Stimulated activated CD4-positive, alpha-beta T cell treated with anti-CD3 and anti-CD28 coated beads, Interleukin-12 subunit alpha, Interleukin-12 subunit beta, amount 100 ng/mL, for 48 hours (primary cell): ENCODE measurements around the gene RETREG3.
"Not testable (repeated sequence)": the region's sequence is repeated elsewhere in the genome, so short reads cannot be mapped to it uniquely, and the experiment has no call there.

Experiments used
- DNase-seq, 3 donors: peaks; one replicate each; pipeline ENCODE4 v3.0.0-alpha.2; 2020; ENCODE audit warnings: low read depth in 2 of 3, low spot score in 1 of 3

The RETREG3 gene

GRCh38 chr17:42609182-42609813 is at the start of gene RETREG3, which contains the start of gene TUBG1:
Gene RETREG3, minus strand, starts transcription at chr17:42609374. Its CDS starts 50 bp downstream, at chr17:42609324.
Gene TUBG1, plus strand, starts transcription at chr17:42609683. Its CDS starts 55 bp downstream, at chr17:42609738.
- peak; percentile 95 to 99 (median 98) for DNase-seq

- DNase-seq: no peak
These were observed 48.8 kb upstream of the RETREG3 start for GRCh38 chr17:42657824-42658588.

- no peak for DNase-seq
These were observed 46.4 kb upstream of the RETREG3 start for GRCh38 chr17:42655528-42655927.

- DNase-seq: no peak
These were observed 44.3 kb upstream of the RETREG3 start for GRCh38 chr17:42653179-42654124.

GRCh38 chr17:42651392-42651791 is 42.2 kb upstream of the RETREG3 start:
- no peak for DNase-seq

- DNase-seq: no peak
These were observed 38.6 kb upstream of the RETREG3 start for GRCh38 chr17:42647778-42648177.

- DNase-seq: no peak
These were observed 33.2 kb upstream of the RETREG3 start for GRCh38 chr17:42642336-42642735.

GRCh38 chr17:42640121-42640520 is 30.9 kb upstream of the RETREG3 start:
- no peak for DNase-seq

- DNase-seq: no peak
These were observed 30.4 kb upstream of the RETREG3 start for GRCh38 chr17:42639525-42640113.

- DNase-seq: no peak
These were observed 23.8 kb upstream of the RETREG3 start for GRCh38 chr17:42632949-42633444.

GRCh38 chr17:42629411-42630009 is 20.3 kb upstream of the RETREG3 start:
- DNase-seq: no peak

GRCh38 chr17:42627032-42627764 is 18.0 kb upstream of the RETREG3 start:
- DNase-seq: not testable (repeated sequence)

- DNase-seq: no peak
These were observed 14.8 kb upstream of the RETREG3 start for GRCh38 chr17:42623732-42624596.

- DNase-seq: no peak
These were observed 14.1 kb upstream of the RETREG3 start for GRCh38 chr17:42623271-42623670.

- DNase-seq: not testable (repeated sequence)
These were observed 12.8 kb upstream of the RETREG3 start for GRCh38 chr17:42621987-42622386.

- DNase-seq: no peak
These were observed 9.4 kb upstream of the RETREG3 start for GRCh38 chr17:42618442-42619150.

GRCh38 chr17:42617956-42618431 is 8.8 kb upstream of the RETREG3 start:
- DNase-seq: no peak

- no peak for DNase-seq
These were observed 4.6 kb upstream of the RETREG3 start for GRCh38 chr17:42613699-42614295.
